SK-N-SH (cell line): ENCODE results near the gene ATG9A. TPM values are rescaled to one million over a fixed set of nuclear protein-coding genes. Genes with fewer than 3 reads are reported as not detected.

ENCODE experiments used
- CTCF ChIA-PET: fragments of 300-600, 350-600 bp; formaldehyde crosslinking; extraction: SDS; loops from one replicate; lab custom pipeline; 2021; lab: Yijun Ruan, JAX
- POLR2A ChIA-PET: fragments of 350-600 bp; sonication (Branson Sonifier 250); formaldehyde crosslinking; extraction: SDS; loops from one replicate; lab custom pipeline; 2020; ENCODE audit warnings: antibody characterized with exemption, inconsistent platforms; lab: Yijun Ruan, JAX
- DNase-seq: peaks from one replicate; pipeline ENCODE4 v3.0.0; 2012
- H2AFZ ChIP-seq: fragments of 200-600 bp; sonication (generic); 2 replicates; pipeline ENCODE4 v1.8.1; 2016; ENCODE audit warnings: antibody characterized with exemption, mild to moderate bottlenecking, low read depth
- H3F3A ChIP-seq: fragments of 200-600 bp; sonication (generic); replicated peaks from 2 replicates; pipeline ENCODE3; 2016; ENCODE audit warnings: antibody characterized with exemption, mild to moderate bottlenecking; ENCODE audit not compliant: insufficient read depth
- H3K27ac ChIP-seq, 2 experiments: fragments of 200-500 bp in 1 of 2; fragments of 200-600 bp in 1 of 2; sonication (Bioruptor generic) in 1 of 2; sonication (generic), shearing (Covaris generic) in 1 of 2; 2 replicates each; pipeline versions ENCODE4 v1.5.1 to v1.6.1; 2014 to 2016; ENCODE audit warnings: low read depth in 2 of 2, inconsistent platforms in 1 of 2, low read length in 1 of 2, mild to moderate bottlenecking in 1 of 2, mixed read lengths in 1 of 2
- H3K27me3 ChIP-seq: fragments of 200-600 bp; sonication (generic), shearing (Covaris generic); 2 replicates; pipeline ENCODE4 v1.6.1; 2016; ENCODE audit warnings: mixed run types; ENCODE audit not compliant: insufficient read depth
- H3K36me3 ChIP-seq, 2 experiments: fragments of 200-500 bp in 1 of 2; fragments of 200-600 bp in 1 of 2; sonication (Bioruptor generic) in 1 of 2; sonication (generic) in 1 of 2; replicated peaks in 1 of 2; 2 replicates each; pipeline versions ENCODE3 to v1.5.1; 2014 to 2016; ENCODE audit warnings: low read length in 1 of 2, mild to moderate bottlenecking in 1 of 2; ENCODE audit not compliant: insufficient read depth in 2 of 2, control insufficient read depth in 1 of 2
- H3K4me1 ChIP-seq, 2 experiments: fragments of 200-500 bp in 1 of 2; fragments of 200-600 bp in 1 of 2; sonication (Bioruptor generic) in 1 of 2; sonication (generic), shearing (Covaris generic) in 1 of 2; 2 replicates each; pipeline versions ENCODE4 v1.5.1 to v1.6.1; 2014 to 2016; ENCODE audit warnings: low read depth in 1 of 2, low read length in 1 of 2, mixed run types in 1 of 2; ENCODE audit not compliant: insufficient read depth in 2 of 2, control insufficient read depth in 1 of 2
- H3K4me2 ChIP-seq: fragments of 200-600 bp; sonication (generic), shearing (Covaris generic); 2 replicates; pipeline ENCODE4 v1.6.1; 2017; ENCODE audit warnings: mixed run types
- H3K4me3 ChIP-seq, 2 experiments: fragments of 200-500 bp in 1 of 2; fragments of 200-600 bp in 1 of 2; sonication (Bioruptor generic) in 1 of 2; sonication (generic), shearing (Covaris generic) in 1 of 2; 2 replicates each; pipeline versions ENCODE4 v1.5.1 to v1.8.1; 2014 to 2016; ENCODE audit warnings: low read depth in 2 of 2, inconsistent platforms in 1 of 2, low read length in 1 of 2, mild to moderate bottlenecking in 1 of 2, mixed read lengths in 1 of 2, moderate library complexity in 1 of 2
- H3K79me2 ChIP-seq: fragments of 200-600 bp; sonication (generic); 2 replicates; pipeline ENCODE4 v1.8.1; 2017; ENCODE audit warnings: mild to moderate bottlenecking; ENCODE audit not compliant: insufficient read depth
- H3K9ac ChIP-seq: fragments of 200-600 bp; sonication (generic); 2 replicates; pipeline ENCODE4 v1.6.1; 2017; ENCODE audit warnings: mixed run types
- H3K9me2 ChIP-seq: fragments of 200-600 bp; sonication (generic); 2 replicates; pipeline ENCODE4 v1.6.1; 2017; ENCODE audit warnings: mixed run types
- H3K9me3 ChIP-seq: fragments of 200-600 bp; sonication (generic); 2 replicates; pipeline ENCODE4 v1.6.1; 2017; ENCODE audit warnings: mixed run types, mild to moderate bottlenecking, moderate library complexity
- H4K20me1 ChIP-seq: fragments of 200-600 bp; sonication (generic); 2 replicates; pipeline ENCODE4 v1.6.1; 2017; ENCODE audit warnings: mild to moderate bottlenecking, mixed run types; ENCODE audit not compliant: insufficient read depth
- CTCF ChIP-seq: fragments of 200-600 bp; sonication (generic); IDR thresholded peaks from 2 replicates; pipeline ENCODE4 v1.6.1; 2017; ENCODE audit warnings: antibody characterized with exemption, mild to moderate bottlenecking, moderate library complexity
- EP300 ChIP-seq, 2 experiments: IDR thresholded peaks; 2 replicates each; pipeline versions ENCODE4 v1.4.0 to v1.6.1; 2012; ENCODE audit warnings: borderline replicate concordance in 1 of 2, low read depth in 1 of 2, low read length in 1 of 2
- FOXJ3 ChIP-seq: sonication (generic); formaldehyde crosslinking; IDR thresholded peaks from 2 replicates; pipeline ENCODE4 v1.5.1; 2020; ENCODE audit warnings: mild to moderate bottlenecking, missing genetic modification reagents
- GATA2 ChIP-seq: sonication (generic); formaldehyde crosslinking; IDR thresholded peaks from 2 replicates; pipeline ENCODE4 v1.5.0; 2020; ENCODE audit warnings: mild to moderate bottlenecking, missing genetic modification reagents
- MAX ChIP-seq: IDR thresholded peaks from 2 replicates; pipeline ENCODE4 v1.4.0; 2012; ENCODE audit warnings: low read depth
- RAD21 ChIP-seq: IDR thresholded peaks from 2 replicates; pipeline ENCODE4 v1.6.1; 2012; ENCODE audit warnings: mild to moderate bottlenecking, low read length
- RCOR1 ChIP-seq: fragments of 150-350 bp; IDR thresholded peaks from 2 replicates; pipeline ENCODE4 v1.6.1; 2017; ENCODE audit warnings: antibody characterized with exemption, low read length
- RXRA ChIP-seq: IDR thresholded peaks from 2 replicates; pipeline ENCODE4 v1.4.0; 2012; ENCODE audit warnings: low read depth, mild to moderate bottlenecking, borderline replicate concordance
- TCF12 ChIP-seq: IDR thresholded peaks from 2 replicates; pipeline ENCODE4 v1.4.0; 2012
- TEAD4 ChIP-seq: IDR thresholded peaks from 2 replicates; pipeline ENCODE4 v1.4.0; 2012; ENCODE audit warnings: mild to moderate bottlenecking, borderline replicate concordance; ENCODE audit not compliant: insufficient read depth
- USF2 ChIP-seq: fragments of 150-350 bp; IDR thresholded peaks from 2 replicates; pipeline ENCODE4 v1.6.1; 2017; ENCODE audit warnings: antibody characterized with exemption, low read length, low read depth, borderline replicate concordance
- YY1 ChIP-seq: IDR thresholded peaks from 2 replicates; pipeline ENCODE4 v1.4.0; 2012; ENCODE audit warnings: low read depth, mild to moderate bottlenecking
- ZBTB33 ChIP-seq: IDR thresholded peaks from 2 replicates; pipeline ENCODE4 v1.4.0; 2012; ENCODE audit warnings: low read depth, borderline replicate concordance
- WGBS: methylation state at CpG from one replicate; pipeline ENCODE4 v1.1.6; 2017; ENCODE audit warnings: low lambda C conversion rate; 5-methylcytosine and 5-hydroxymethylcytosine counted together
- polyA plus RNA-seq, 3 experiments: library from polyadenylated mRNA; depleted of rRNA; stranded (reverse); fragments of >200 nt; gene quantifications; 2 replicates each; pipeline ENCODE4 v1.2.3, GENCODE V29; 2012

ATG9A gene
- polyA plus RNA-seq, 1 of the 3 experiments (the other 2 are of a cell fraction): 29.6 TPM

- ChIA-PET CTCF (interaction anchor here (1.0 to 5.5 kb wide), 6 partner anchors 10 to 76 kb away, joined by 3 to 44 read pairs (median 4); no protein-coding TSS in a partner anchor), POLR2A (interaction anchor here (0.7 kb wide), 1 partner anchor 34 kb away, joined by 3 read pairs; no protein-coding TSS in a partner anchor)
- H3F3A ChIP-seq: peaks cover 19% of the 10 kb centered on the region
- H2AFZ ChIP-seq: no peak overlapping the region
- H3K36me3 ChIP-seq: peaks cover 5 to 16% of the 10 kb centered on the region in 2 experiments
- H3K9me3 ChIP-seq: no peaks in the 10 kb centered on the region
- H3K4me2 ChIP-seq: no peak overlapping the region
- H3K27ac ChIP-seq: no peak overlapping the region
- H3K4me3 ChIP-seq: no peak overlapping the region
- H3K9me2 ChIP-seq: no peaks in the 10 kb centered on the region
- DNase-seq: no peak
- peaks cover 19 to 26% of the 10 kb centered on the region in 2 experiments; a peak in 3 of 4 replicates for H3K4me1 ChIP-seq
- no peaks in the 10 kb centered on the region for H4K20me1 ChIP-seq
- peaks cover 6% of the 10 kb centered on the region; the same call in 1 of the 2 replicates for H3K79me2 ChIP-seq
- TF ChIP-seq GATA2 (no peak), EP300 (IDR thresholded peaks at IDR 0.05; ENCODE audit: borderline replicate concordance in 1 of 2, low read depth in 1 of 2, low read length in 1 of 2) (no peak), MAX (no peak), RCOR1 (no peak), YY1 (no peak), RAD21 (no peak), RXRA (no peak), ZBTB33 (no peak), TCF12 (no peak), TEAD4 (no peak), USF2 (no peak), FOXJ3 (no peak), CTCF (no peak)
- H3K9ac ChIP-seq: no peak overlapping the region
- H3K27me3 ChIP-seq: peaks cover 27% of the 10 kb centered on the region
- 96% methylated on average over 4 of the region's 6 CpGs for WGBS
These were observed 22.2 kb upstream of the ATG9A start for GRCh38 chr2:219251656-219252055.
